GM10847 (cell line): ENCODE results near the gene PRCP.

Experiments used
- POLR2A ChIP-seq: IDR thresholded peaks from 2 replicates; pipeline ENCODE4 v1.6.1; 2011; ENCODE audit not compliant: insufficient read length; ENCODE audit errors: extremely low read depth

The PRCP gene

GRCh38 chr11:82815406-82815805 lies 84.8 kb downstream of the PRCP start:
- TF ChIP-seq POLR2A, result no peak

GRCh38 chr11:82814379-82814778 lies 85.9 kb downstream of the PRCP start:
- TF ChIP-seq POLR2A, result no peak

GRCh38 chr11:82811369-82811768 lies 88.9 kb downstream of the PRCP start:
- TF ChIP-seq POLR2A, result no peak

GRCh38 chr11:82810738-82811137 lies 89.5 kb downstream of the PRCP start:
- no peak for TF ChIP-seq POLR2A

GRCh38 chr11:82810326-82810725 lies 89.9 kb downstream of the PRCP start:
- TF ChIP-seq POLR2A, result no peak

GRCh38 chr11:82807646-82808045 lies 92.6 kb downstream of the PRCP start:
- TF ChIP-seq POLR2A, result no peak

- no peak for TF ChIP-seq POLR2A
Observed at GRCh38 chr11:82802710-82803109, 97.5 kb downstream of the PRCP start.

GRCh38 chr11:82796998-82797961 lies 103.0 kb downstream of the PRCP start:
- no peak for TF ChIP-seq POLR2A

GRCh38 chr11:82794490-82794889 lies 105.7 kb downstream of the PRCP start:
- TF ChIP-seq POLR2A, result no peak

- no peak for TF ChIP-seq POLR2A
Observed at GRCh38 chr11:82792822-82793569, 107.2 kb downstream of the PRCP start.

GRCh38 chr11:82792319-82792718 lies 107.9 kb downstream of the PRCP start:
- TF ChIP-seq POLR2A, result no peak

GRCh38 chr11:82791779-82792178 lies 108.5 kb downstream of the PRCP start:
- no peak for TF ChIP-seq POLR2A

GRCh38 chr11:82790723-82791484 lies 109.3 kb downstream of the PRCP start:
- TF ChIP-seq POLR2A, result no peak

- no peak for TF ChIP-seq POLR2A
Observed at GRCh38 chr11:82787981-82788380, 112.2 kb downstream of the PRCP start.

- TF ChIP-seq POLR2A, result no peak
Observed at GRCh38 chr11:82786836-82787235, 113.4 kb downstream of the PRCP start.
